Upper lobe of right lung (tissue), 1 donor: Measurements from ENCODE around the gene UPK2. TPM values are rescaled to one million over a fixed set of nuclear protein-coding genes. Genes with fewer than 3 reads are reported as not detected.

ENCODE experiments used
- ATAC-seq: fragments of 200-7000 bp; cut with Tn5 transposase; one replicate; pipeline ENCODE4 v1.9.1; 2020; ENCODE audit warnings: mild to moderate bottlenecking, moderate library complexity
- DNase-seq: peaks from one replicate; pipeline ENCODE4 v3.0.0-alpha.2; 2020
- H3K27ac ChIP-seq: fragments of 200-600 bp; one replicate; pipeline ENCODE4 v1.8.0; 2022
- H3K27me3 ChIP-seq: fragments of 200-600 bp; one replicate; pipeline ENCODE4 v1.8.0; 2022; ENCODE audit warnings: mild to moderate bottlenecking
- H3K36me3 ChIP-seq: fragments of 200-600 bp; one replicate; pipeline ENCODE4 v1.8.0; 2022
- H3K4me1 ChIP-seq: fragments of 200-600 bp; one replicate; pipeline ENCODE4 v1.8.0; 2022
- H3K4me3 ChIP-seq: fragments of 200-600 bp; one replicate; pipeline ENCODE4 v1.8.0; 2022; ENCODE audit warnings: mild to moderate bottlenecking
- H3K9me3 ChIP-seq: fragments of 200-600 bp; one replicate; pipeline ENCODE4 v1.8.0; 2022
- intact Hi-C: fragments of 100-400 bp; cut with DNase I; formaldehyde crosslinking; loops from one replicate; pipeline ENCODE4 v1.11.0; 2022
- total RNA-seq: library from RNA; stranded (reverse); fragmentation: NEBNext Ultra II Directional; extraction: Animal tissue kit (Norgen Biotek cat#: 25700); gene quantifications from one replicate; pipeline ENCODE4 v1.2.1, GENCODE V29; 2021
- TF ChIP-seq, protein P1 (sequence below): fragments of 200-600 bp; IDR thresholded peaks from one replicate; pipeline ENCODE4 v1.8.0; 2022; ENCODE audit warnings: antibody characterized with exemption
- donor health status: DM: no; HTN: yes; CAD: no; lungs with severe emphysema.

The UPK2 gene
- total RNA-seq, 1 donor from 2014 or later: not detected

DNA sequence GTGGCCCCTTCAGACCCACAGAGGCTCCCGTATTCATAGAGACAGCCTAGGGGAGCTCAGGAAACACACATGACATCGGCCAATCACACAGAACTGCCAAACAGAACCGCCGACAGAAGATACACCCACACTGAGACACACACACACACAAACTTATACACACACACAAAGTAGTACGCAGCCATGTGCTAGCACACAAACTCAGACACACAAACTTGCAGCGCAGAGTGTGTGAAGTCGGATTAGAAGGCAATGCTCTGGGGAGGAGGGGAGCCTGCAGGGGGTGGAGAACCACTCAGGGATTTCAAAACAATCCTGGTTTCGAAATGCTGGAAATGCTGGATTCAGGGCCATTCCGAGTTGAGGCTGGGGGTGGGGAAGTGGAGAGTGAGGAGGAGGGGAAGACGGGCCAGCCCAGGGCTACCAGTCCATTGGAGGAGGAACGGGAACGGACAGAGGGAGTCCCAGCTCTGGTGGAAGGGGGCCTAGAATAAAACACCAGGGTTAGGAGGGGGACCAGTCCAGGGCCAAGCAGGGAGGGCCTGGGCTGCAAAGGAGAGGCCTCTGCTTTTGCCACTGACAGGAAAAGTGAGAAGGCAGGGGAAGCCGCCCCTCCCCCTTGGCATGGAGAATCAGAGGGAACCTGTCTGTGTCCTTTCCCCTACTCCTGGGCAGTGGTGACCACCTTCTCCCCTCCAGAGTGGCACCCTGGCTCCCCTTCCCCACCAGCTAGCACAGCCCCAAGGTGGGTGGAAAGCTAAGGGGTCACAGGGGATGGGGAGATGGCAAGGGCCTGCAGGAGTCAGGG lies 34.8 kb upstream of the UPK2 start:
- intact Hi-C loops: no loop called here
- Histone ChIP-seq H3K36me3 (no peaks in the 10 kb centered on the region), H3K4me1 (peaks cover 70% of the 10 kb centered on the region), H3K27ac (peak overlapping the region; percentile 88), H3K4me3 (peak overlapping the region; percentile 95), H3K9me3 (no peaks in the 10 kb centered on the region), H3K27me3 (no peaks in the 10 kb centered on the region)
- DNase-seq (peak; percentile 87), ATAC-seq (peak; percentile 27)
- TF ChIP-seq, protein P1, sequence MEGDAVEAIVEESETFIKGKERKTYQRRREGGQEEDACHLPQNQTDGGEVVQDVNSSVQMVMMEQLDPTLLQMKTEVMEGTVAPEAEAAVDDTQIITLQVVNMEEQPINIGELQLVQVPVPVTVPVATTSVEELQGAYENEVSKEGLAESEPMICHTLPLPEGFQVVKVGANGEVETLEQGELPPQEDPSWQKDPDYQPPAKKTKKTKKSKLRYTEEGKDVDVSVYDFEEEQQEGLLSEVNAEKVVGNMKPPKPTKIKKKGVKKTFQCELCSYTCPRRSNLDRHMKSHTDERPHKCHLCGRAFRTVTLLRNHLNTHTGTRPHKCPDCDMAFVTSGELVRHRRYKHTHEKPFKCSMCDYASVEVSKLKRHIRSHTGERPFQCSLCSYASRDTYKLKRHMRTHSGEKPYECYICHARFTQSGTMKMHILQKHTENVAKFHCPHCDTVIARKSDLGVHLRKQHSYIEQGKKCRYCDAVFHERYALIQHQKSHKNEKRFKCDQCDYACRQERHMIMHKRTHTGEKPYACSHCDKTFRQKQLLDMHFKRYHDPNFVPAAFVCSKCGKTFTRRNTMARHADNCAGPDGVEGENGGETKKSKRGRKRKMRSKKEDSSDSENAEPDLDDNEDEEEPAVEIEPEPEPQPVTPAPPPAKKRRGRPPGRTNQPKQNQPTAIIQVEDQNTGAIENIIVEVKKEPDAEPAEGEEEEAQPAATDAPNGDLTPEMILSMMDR: no peak

DNA sequence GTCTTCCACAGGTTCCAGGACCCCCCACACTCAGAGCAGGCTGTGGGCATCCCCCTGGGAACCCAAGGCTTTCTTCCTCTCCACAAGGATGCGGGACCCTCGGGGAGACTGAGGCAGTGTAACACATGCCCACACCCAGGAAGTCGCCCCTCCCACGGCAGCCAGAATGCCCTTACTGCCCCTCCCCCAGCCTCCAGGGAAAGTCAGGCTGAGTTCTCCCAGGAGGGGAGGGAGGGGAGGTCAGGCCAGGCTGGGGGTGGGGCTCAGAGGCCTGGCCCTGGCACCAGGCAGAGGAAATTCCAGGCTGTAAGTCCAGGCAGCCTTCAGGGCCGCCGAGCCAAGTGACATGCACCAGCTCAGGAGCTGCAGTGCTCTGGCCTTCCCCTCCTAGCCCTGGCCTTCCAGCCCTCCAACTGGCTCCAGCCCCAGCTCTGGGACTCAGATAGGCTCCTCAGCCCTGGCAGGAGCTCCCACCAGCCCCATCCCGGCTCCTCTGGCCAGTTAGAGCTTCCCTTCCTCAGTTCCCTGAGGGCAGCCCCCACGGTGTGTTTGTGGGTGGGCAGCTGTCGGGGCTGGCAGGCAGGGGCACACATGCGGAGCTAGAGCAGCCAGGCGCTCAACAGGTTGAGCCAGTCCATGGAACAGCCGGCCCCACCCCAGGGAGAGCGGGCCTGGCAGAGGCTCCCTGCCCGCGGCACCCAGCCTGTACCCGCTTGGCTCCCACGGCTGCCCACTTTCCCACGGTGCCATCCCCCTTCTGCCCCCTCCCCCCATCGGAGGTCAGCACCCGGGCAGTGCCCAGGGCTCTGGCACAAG lies 34.0 kb upstream of the UPK2 start:
- Histone ChIP-seq H3K27ac (peak overlapping the region; percentile 88), H3K36me3 (no peaks in the 10 kb centered on the region), H3K9me3 (no peaks in the 10 kb centered on the region), H3K4me1 (peaks cover 62% of the 10 kb centered on the region), H3K27me3 (no peaks in the 10 kb centered on the region), H3K4me3 (peak overlapping the region; percentile 95)
- peak; percentile 91 for DNase-seq
- intact Hi-C loops: no loop called here
- TF ChIP-seq, protein P1: no peak
- peak; percentile 61 for ATAC-seq

DNA sequence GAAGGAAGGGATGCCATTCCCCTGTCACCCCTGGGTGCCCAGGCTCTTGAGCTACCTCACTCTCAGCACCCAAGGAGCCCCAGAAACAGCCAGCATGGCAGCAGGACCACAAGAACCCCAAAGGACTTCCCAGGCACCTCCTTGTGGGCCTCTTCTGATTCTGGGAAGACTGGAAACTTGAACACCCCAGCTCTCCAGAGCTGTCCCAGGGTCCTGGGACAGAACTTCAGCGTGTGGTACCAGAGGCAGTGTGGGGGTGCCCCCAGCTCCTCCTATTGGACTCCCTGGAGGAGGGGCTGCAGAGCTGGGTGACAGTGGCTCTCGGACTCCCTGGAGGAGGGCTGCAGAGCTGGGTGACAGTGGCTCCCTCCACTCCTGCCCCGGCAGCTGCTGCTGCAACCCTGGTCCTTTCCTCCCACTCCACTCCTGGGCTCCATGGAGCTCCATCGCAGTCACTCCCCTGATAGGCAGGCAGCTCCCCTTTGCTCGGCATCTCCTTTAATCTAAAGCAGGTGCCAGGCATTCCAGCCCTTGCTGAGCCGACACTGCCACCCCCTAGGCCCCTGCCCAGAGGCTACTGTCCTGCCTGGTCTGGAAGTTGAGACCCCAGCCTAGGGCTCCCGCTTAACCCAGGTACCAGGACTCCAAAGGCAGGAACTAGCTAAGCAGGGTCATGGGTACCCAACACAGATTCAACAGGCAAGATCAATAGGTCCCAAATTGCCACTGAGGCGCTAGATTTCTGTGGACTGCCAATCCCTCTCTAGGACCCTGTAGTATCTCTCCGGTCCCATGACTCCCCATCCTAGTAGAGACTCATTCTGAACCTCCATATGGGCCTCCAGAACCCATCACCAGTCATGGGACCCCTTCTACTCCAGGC lies 33.1 kb upstream of the UPK2 start:
- peaks cover 61% of the 10 kb centered on the region for H3K4me1 ChIP-seq
- H3K9me3 ChIP-seq: no peaks in the 10 kb centered on the region
- H3K27ac ChIP-seq: peak overlapping the region; percentile 88
- intact Hi-C loops: no loop called here
- H3K4me3 ChIP-seq: peak overlapping the region; percentile 95
- ATAC-seq: no peak
- no peak for DNase-seq
- H3K36me3 ChIP-seq: no peaks in the 10 kb centered on the region
- H3K27me3 ChIP-seq: no peaks in the 10 kb centered on the region
- TF ChIP-seq, protein P1: no peak

DNA sequence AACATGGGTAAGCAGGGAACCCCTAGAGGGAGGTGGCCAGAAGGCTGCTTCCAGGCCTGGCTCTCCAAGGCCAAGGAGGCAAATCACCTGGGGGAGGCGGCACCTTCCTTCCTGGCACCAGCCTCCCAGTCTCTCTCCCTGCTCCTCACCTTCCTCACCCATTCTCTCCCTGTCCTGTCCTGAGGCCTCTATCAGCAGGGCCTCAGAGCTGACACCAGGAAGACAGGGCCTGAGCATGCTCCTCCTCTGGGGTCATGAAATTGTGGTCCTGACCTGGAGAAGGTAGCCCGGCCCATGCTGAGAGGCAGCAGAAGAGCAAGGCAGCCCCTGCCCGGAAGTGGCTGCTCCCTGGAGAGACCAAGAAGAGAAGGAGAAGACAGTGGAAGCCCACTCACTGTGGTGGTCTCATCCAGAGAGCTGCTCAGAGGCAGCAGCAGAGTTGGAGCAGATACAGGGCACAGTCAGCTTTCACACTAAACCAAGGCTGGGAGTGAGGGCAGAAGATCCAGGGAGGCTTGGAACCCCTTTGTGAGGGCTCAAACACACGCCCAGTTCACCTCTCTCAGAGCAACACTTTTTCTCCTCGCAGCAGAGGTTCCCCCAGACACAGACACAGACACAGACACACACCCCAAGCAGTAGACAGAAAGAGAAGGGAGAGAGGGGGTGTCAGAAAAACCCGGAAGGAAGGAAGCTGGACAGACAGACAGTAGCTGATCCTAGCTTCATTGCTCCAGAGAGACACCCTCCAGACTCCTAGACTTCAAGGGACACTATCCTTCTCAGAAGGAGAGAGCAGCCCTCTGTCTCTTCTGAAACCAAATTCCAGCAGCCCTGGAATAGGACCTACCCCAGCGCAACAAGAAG lies 32.1 kb upstream of the UPK2 start:
- ATAC-seq (no peak), DNase-seq (peak; percentile 66)
- Histone ChIP-seq H3K27ac (peak overlapping the region; percentile 88), H3K4me3 (peak overlapping the region; percentile 95), H3K4me1 (peaks cover 56% of the 10 kb centered on the region), H3K9me3 (no peaks in the 10 kb centered on the region), H3K27me3 (no peaks in the 10 kb centered on the region), H3K36me3 (no peaks in the 10 kb centered on the region)
- intact Hi-C loops: no loop called here
- TF ChIP-seq, protein P1: no peak
